ENCODE measurements around the gene CABYR. TPM values are rescaled to one million over a fixed set of nuclear protein-coding genes. Genes with fewer than 3 reads are reported as not detected.

CABYR gene
- total RNA-seq, 3 donors from 2014 or later = 0.64 to 5.9 (median 4.5) TPM

DNA sequence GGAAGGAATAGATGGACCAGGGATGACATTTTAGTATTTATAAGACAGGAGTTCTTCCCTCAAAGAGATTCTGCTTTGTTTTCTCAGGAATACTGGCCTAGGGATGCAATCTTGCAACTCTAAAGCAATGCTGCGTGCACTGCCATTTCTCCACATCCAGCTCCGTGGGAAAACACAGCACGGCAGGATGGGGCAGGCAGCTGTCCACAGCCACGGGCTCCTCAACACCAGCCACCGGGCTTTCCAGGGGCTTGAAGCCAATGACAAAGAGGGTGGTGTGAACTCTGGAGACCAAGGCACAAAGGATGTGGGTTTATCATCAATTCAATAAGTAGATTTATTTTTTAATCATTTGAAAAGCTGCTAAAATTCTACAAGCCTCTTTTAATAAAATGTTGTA is 49.3 kb downstream of the CABYR start:
- Histone ChIP-seq H3K4me3 (no peak overlapping the region), H3K27ac (no peak overlapping the region), H3K27me3 (no peaks in the 10 kb centered on the region), H3K9me3 (no peaks in the 10 kb centered on the region), H3K4me1 (no peaks in the 10 kb centered on the region), H3K36me3 (no peaks in the 10 kb centered on the region)
- DNase-seq (ENCODE audit: low spot score in 2 of 2) = no peak
- TF ChIP-seq POLR2AphosphoS5 (IDR thresholded peaks at IDR 0.05) (no peak), POLR2A (IDR thresholded peaks at IDR 0.05) (no peak)
- TF ChIP-seq, protein P1, sequence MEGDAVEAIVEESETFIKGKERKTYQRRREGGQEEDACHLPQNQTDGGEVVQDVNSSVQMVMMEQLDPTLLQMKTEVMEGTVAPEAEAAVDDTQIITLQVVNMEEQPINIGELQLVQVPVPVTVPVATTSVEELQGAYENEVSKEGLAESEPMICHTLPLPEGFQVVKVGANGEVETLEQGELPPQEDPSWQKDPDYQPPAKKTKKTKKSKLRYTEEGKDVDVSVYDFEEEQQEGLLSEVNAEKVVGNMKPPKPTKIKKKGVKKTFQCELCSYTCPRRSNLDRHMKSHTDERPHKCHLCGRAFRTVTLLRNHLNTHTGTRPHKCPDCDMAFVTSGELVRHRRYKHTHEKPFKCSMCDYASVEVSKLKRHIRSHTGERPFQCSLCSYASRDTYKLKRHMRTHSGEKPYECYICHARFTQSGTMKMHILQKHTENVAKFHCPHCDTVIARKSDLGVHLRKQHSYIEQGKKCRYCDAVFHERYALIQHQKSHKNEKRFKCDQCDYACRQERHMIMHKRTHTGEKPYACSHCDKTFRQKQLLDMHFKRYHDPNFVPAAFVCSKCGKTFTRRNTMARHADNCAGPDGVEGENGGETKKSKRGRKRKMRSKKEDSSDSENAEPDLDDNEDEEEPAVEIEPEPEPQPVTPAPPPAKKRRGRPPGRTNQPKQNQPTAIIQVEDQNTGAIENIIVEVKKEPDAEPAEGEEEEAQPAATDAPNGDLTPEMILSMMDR (IDR thresholded peaks at IDR 0.05) = no peak
- intact Hi-C loops (cut with DNase I; ENCODE audit: low total_unique reads) = no loop called here

DNA sequence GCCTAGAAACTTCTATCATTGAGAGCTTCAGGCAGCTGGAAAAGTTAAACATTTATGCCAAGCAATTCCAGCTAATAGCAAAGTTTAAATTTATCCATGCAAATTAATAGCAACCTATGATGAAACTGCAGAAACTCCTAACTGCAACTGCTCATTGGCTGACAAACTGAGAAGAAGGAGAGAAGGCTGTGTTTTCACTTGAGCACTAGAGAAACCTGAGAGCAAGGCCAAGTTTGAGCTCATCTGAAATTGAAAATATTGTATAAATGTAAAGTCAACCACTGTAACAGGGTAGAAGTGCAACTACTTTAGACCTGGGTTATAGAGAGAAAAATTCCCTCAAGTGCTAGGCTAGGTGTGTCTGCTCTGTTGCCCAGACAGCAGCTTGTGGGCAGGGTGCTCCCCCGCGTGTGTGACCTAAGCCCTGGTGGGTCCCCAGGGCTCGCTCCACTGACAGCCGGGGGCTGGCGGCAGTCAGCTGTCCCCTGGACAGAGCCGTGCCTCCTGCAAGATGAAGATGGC is 50.2 kb downstream of the CABYR start:
- Histone ChIP-seq H3K9me3 (no peaks in the 10 kb centered on the region), H3K27me3 (no peaks in the 10 kb centered on the region), H3K4me1 (no peaks in the 10 kb centered on the region), H3K36me3 (peaks cover 4% of the 10 kb centered on the region), H3K27ac (no peak overlapping the region), H3K4me3 (no peak overlapping the region)
- DNase-seq (ENCODE audit: low spot score in 2 of 2) = no peak
- TF ChIP-seq POLR2A (IDR thresholded peaks at IDR 0.05) = no peak
- no peak for TF ChIP-seq POLR2AphosphoS5 (IDR thresholded peaks at IDR 0.05)
- TF ChIP-seq, protein P1 (IDR thresholded peaks at IDR 0.05) = no peak
- intact Hi-C loops (cut with DNase I; ENCODE audit: low total_unique reads) = no loop called here

DNA sequence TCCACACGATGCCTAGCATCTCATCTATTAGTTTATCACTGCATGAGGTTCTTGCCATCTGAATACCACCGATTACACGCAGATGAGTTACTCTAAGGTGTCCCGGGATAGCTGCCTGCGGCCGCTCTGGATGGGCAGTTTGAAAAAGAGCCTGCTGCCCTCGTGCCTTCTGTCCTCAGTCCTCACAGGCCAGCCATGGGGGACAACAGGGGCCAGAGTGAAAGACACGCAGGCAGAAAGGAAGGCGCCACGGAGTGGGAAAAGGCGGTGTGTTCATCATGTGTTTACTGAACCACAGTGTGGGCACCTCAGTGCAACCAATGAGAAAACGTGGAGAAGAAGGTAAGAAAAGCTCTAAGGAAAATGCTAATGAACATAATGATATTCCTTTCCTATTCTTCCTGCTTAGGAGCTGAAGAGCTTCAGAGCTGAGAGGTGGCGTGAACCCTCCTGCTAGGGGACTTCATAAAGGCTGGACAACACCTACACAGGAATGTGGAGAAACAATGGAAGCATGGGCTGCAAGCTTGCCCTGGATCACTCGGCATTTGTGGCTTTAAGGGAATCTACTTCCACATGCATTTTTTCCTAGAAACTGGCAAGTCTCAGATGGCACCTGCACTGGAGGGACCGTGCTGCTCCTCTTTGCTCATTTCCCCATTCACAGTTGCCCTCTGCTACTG is 50.9 kb downstream of the CABYR start:
- TF ChIP-seq, protein P1 (IDR thresholded peaks at IDR 0.05) = no peak
- TF ChIP-seq POLR2A (IDR thresholded peaks at IDR 0.05) (no peak), POLR2AphosphoS5 (IDR thresholded peaks at IDR 0.05) (no peak)
- Histone ChIP-seq H3K27ac (no peak overlapping the region), H3K4me3 (no peak overlapping the region), H3K27me3 (no peaks in the 10 kb centered on the region), H3K36me3 (peaks cover 4% of the 10 kb centered on the region), H3K4me1 (no peaks in the 10 kb centered on the region), H3K9me3 (no peaks in the 10 kb centered on the region)
- DNase-seq (ENCODE audit: low spot score in 2 of 2) = no peak
- intact Hi-C loops (cut with DNase I; ENCODE audit: low total_unique reads) = no loop called here

DNA sequence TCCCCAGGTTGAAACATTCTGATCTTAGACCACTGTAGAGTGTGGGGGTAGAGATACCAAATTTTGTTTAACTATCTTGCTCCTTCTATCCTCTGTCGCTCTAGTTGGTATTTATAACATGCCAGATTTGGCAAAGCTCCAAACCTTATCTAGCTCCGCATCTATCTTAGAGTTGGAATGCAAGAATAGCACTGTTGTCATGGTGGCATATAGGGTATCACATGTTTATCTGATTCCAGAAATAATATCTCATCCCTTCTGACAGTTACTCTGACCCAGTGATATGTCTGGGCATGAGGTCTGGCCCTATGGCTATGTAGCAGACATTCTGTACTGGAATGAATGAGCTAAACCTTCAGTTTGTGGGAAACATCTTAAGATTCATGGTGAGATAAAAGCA is 51.7 kb downstream of the CABYR start:
- TF ChIP-seq POLR2A (IDR thresholded peaks at IDR 0.05) = no peak
- TF ChIP-seq POLR2AphosphoS5 (IDR thresholded peaks at IDR 0.05) = no peak
- TF ChIP-seq, protein P1 (IDR thresholded peaks at IDR 0.05) = no peak

DNA sequence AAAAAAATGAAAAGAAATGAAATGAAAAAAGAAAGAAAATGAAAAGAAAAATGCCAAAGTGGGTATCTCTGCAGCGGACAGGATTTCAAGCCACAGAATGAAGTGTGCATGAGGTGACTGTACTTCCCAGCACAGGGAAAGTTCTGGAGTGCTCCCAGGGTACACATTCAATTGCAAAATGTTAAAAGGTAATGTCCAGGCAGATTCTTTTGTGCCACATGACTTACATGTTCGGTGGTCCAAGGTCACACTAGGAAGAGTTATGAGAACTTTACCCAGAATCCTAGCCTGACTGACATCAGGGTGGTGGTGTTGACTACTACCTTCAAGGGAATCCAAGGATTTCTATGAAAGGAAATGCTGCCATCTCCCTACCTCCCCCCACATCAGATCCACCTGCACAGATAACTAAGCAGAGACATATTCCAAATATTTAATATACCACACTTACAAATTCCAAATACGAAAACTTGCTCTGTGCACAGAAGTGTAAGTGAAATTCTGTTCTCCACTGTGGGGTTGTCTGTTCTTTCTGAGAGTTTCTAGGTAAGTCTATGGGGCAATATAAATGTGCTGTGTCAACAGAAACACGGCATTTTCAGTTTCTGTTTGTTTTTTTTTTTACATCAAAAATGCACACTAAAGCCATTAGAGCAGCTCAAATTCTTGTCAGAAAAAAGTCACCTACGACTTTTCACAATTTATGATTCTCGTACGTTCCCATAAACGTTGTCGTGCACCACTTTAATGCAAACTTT is 56.6 kb downstream of the CABYR start:
- no peak overlapping the region for H3K4me3 ChIP-seq
- H3K4me1 ChIP-seq = no peaks in the 10 kb centered on the region
- no peak overlapping the region for H3K27ac ChIP-seq
- H3K27me3 ChIP-seq = no peaks in the 10 kb centered on the region
- intact Hi-C loops (cut with DNase I; ENCODE audit: low total_unique reads) = no loop called here
- no peak for TF ChIP-seq POLR2A (IDR thresholded peaks at IDR 0.05)
- TF ChIP-seq, protein P1 (IDR thresholded peaks at IDR 0.05) = no peak
- TF ChIP-seq POLR2AphosphoS5 (IDR thresholded peaks at IDR 0.05) = no peak
- peaks cover 4% of the 10 kb centered on the region for H3K36me3 ChIP-seq
- no peaks in the 10 kb centered on the region for H3K9me3 ChIP-seq
- no peak for DNase-seq (ENCODE audit: low spot score in 2 of 2)

More for the DNA sequence above, 51.7 kb downstream of the CABYR start:
- intact Hi-C loops (cut with DNase I; ENCODE audit: low total_unique reads) = no loop called here
- Histone ChIP-seq H3K4me1 (no peaks in the 10 kb centered on the region), H3K4me3 (no peak overlapping the region), H3K27me3 (no peaks in the 10 kb centered on the region), H3K9me3 (no peaks in the 10 kb centered on the region), H3K27ac (no peak overlapping the region), H3K36me3 (peaks cover 4% of the 10 kb centered on the region)
- no peak for DNase-seq (ENCODE audit: low spot score in 2 of 2)

All from breast epithelium (tissue), 4 donors.